ENCODE data around the gene AXDND1. TPM values are rescaled to one million over a fixed set of nuclear protein-coding genes. Genes with fewer than 3 reads are reported as not detected.

AXDND1 gene
- total and polyA plus RNA-seq, 9 of the 15 experiments (the other 6 are each of a cell fraction or from before 2014, with no cell fraction given) = 0.03 to 0.13 (median 0.06) TPM; not detected in 5

- TF ChIP-seq PTBP1 (IDR thresholded peaks at IDR 0.05; ENCODE audit: low read depth, low read length) = no peak
- TF ChIP-seq MEF2D (tag; conservative IDR thresholded peaks at IDR 0.05; ENCODE audit: low read depth) = peak; percentile 11; the same call in 1 of the 2 replicates
- TF ChIP-seq ZSCAN32 (CRISPR knock-in tag; IDR thresholded peaks at IDR 0.05) = no peak
- 0 out of 2 replicates have a peak, but pooled peaks have one; percentile 12 for TF ChIP-seq ZNF12 (CRISPR knock-in tag; IDR thresholded peaks at IDR 0.05)
- TF ChIP-seq RREB1 (CRISPR knock-in tag; IDR thresholded peaks at IDR 0.05) = no peak
- TF ChIP-seq GABPA (tag; conservative IDR thresholded peaks at IDR 0.05; ENCODE audit: low read depth) = peak; percentile 85
- TF ChIP-seq TEAD1 (CRISPR knock-in tag; IDR thresholded peaks at IDR 0.05) = peak in 1 of 2 experiments; percentile 69; a peak in 1 of 4 replicates
- TF ChIP-seq TAL1 (IDR thresholded peaks at IDR 0.05) = 0 out of 2 replicates have a peak, but pooled peaks have one; percentile 8
- peak; percentile 94 for TF ChIP-seq PRDM10 (IDR thresholded peaks at IDR 0.05; ENCODE audit: partially characterized antibody)
- TF ChIP-seq RFX1 (IDR thresholded peaks at IDR 0.05) = peak; percentile 99
- TF ChIP-seq ZNF77 (CRISPR knock-in tag; IDR thresholded peaks at IDR 0.05) = no peak
- no peak for TF ChIP-seq RBM17 (IDR thresholded peaks at IDR 0.05; ENCODE audit: borderline replicate concordance, low read depth, low read length)
- TF ChIP-seq ZNF76 (CRISPR knock-in tag; IDR thresholded peaks at IDR 0.05; ENCODE audit: borderline replicate concordance) = no peak
- TF ChIP-seq SPI1 (IDR thresholded peaks at IDR 0.05; ENCODE audit: borderline replicate concordance, low read depth, low read length) = peak; percentile 99
- peak; percentile 84 for TF ChIP-seq ATF7 (IDR thresholded peaks at IDR 0.05)
- TF ChIP-seq MTA3 (IDR thresholded peaks at IDR 0.05; ENCODE audit: borderline replicate concordance) = 0 out of 2 replicates have a peak, but pooled peaks have one; percentile 70
- TF ChIP-seq FOXA3 (CRISPR knock-in tag; conservative IDR thresholded peaks at IDR 0.05 in 1 of 2, IDR thresholded peaks at IDR 0.05 in 1 of 2) = peak in 1 of 2 experiments; percentile 61; a peak in 1 of 4 replicates
Measured at GRCh38 chr1:179365342-179366092, at the start of gene AXDND1 (continued).

Measured in K562 (cell line).